Activated CD8-positive, alpha-beta memory T cell treated with anti-CD3 and anti-CD28 coated beads, Interleukin-2, amount 50 U/mL, for 4 hours (primary cell): ENCODE results near the gene MRPS18A.
"Not testable (repeated sequence)": the region's sequence is repeated elsewhere in the genome, so short reads cannot be mapped to it uniquely, and the experiment has no call there.

Experiments
- DNase-seq: peaks from one replicate; pipeline ENCODE4 v3.0.0-alpha.2; 2020

Gene MRPS18A

DNA sequence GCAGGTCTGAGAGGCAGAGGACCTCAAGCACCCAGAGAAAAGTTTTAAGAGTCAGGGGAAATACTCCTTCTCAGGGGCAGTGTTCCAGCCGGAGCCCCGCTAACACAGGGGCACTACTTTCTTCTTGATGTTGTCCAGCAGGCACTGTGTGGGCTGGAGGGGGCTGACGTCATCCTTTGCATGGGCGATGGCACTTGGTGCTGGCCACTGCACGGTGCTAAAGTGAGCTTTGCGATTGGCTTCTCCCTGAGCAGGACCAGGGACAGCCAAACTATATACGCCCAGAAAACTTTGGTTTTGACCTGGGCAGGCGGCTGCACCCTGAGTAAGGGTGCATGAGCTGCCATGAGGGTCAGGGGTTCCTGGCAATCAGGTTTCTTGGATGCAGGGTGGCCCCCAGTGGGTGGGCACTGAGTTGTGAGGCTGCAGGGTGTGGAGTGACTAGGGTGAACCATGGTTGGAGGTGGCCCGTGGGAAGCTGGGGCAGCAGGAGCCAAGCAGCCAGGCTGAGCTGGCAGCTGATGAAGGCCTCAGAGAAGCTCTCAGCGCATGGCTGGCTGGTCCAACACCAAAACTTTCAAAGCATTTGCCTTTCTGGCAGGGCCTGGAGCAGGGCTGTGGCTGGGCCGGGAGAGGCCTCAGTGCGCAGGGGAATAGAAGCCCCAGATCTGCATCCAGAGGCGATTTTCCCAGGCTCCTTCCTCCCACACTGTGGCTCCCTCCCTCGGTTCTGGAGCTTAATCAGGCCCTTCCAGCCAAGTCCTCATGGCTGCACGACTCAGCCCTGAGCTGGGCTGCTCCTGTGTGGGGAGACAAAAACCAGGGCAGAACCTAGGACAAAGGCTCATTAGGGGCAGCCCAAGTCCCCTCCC is 18.3 kb downstream of the MRPS18A start:
- no peak for DNase-seq

DNA sequence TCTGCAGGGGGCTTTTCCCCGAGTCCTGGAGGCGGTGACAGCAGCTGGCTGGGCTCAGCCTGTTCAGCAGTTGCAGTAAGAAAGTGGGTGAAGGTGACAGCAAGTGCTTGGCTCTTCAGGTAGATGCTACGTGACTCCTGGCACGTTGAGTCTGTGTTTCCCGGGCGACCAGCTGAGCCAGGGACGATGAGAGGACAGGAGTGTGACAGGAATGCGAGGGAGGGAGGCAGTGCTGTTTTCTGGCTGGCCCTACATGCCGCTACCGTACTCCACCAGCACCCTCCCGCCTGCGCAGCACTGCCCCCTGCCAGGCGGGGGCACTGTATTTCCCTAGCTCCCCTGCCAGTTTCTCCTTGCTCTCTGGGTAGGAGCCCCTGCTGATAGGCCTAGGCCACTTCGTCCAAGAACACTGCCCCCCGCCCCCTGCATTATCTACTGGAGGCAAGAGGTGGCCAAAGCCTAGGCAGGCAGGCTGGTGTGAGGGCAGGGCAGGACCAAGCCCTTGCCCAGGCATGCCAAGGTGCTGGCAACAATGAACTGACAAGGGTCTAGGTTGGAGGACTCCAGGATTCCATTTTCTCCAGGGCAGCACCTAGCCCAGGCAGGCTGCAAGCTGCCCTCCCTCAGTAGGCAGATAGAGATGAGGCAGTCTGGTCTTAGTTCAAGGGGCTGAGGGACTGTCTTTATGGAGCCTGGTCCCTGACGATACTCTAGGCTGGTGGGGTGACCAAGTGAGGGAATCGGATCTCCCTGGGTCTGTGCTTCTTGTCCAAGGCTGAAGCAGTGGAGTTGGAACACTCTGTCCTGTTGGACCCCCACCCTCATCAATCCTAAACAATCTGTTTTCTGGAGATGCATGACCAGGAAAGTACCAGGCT is 19.2 kb downstream of the MRPS18A start:
- DNase-seq: peak; percentile 37

DNA sequence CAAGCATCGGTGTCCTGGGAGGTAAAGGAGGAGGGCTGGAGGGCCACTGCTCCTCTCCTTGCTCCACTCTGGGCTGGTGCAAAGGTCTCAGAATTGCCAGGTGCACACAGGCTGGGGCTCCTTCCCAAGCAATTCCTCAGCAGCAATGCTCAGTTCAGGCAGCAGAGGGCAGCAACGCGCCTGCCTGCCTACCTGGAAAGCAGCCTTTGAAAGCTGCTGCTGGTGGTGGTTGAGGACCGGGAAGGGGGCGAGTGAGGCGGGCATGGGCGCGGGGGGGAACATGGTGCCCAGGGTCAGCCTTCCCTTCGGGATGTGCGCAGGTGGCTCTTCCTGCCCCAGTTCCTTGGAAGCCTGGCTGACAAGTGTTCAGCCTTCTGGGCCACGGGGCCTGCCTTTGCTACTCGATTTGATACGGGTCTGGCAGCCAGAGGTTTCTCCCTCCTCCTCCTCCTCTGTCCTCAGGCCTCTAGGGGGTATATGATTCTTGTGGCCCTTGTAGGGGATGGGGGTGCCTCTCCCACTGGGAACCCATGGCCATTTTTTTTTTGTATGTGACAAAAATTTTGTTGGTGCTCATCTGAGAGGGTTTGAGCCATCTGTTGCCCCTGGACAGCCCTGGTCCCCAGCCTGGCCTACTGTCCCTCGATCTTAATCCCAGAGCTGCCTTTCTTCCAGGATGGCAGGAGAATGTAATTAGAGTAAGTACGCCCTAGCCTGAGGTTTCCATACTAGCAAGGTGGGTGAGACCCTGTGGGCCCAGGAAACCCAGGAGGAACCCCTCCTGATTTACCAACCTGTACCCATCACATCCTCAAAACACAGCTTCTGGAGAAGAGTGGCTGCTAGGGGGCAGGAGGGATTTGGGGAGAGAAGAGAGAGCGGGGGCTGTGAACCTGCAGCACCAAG is 20.1 kb downstream of the MRPS18A start:
- peak; percentile 77 for DNase-seq

DNA sequence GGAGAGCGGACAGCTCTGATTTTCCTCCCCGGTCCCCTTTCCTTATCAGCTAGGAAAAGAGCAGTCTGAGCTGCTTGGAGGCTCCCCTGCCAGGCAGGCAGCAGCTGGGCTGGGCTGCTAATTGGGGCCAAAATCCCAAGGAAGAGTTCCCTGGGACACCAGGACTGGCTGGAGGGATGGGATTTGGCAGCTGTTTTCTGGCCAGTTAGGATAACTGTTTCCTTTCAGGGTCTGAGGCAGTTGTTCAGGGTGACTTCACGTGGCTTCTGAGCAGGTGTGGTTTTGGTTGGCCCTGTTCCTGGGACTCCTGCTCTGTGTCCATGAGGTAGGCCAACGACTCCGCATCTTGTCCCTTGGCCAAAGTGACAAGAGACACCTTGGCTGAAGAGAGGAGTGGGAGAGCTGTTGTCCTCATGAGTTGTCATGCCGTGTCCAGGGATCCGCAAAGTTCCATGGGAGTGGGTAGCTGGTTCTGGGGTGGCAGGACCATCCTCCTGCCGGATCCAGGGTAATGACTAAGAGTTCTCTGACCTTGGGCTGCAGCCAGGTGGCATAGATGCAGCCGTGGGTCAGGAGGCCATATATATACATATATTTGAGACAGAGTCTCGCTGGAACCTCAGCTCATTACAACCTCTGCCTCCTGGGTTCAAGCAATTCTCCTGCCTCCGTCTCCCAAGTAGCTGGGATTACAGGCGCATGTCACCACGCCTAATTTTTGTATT is 21.2 kb downstream of the MRPS18A start:
- DNase-seq: no peak

DNA sequence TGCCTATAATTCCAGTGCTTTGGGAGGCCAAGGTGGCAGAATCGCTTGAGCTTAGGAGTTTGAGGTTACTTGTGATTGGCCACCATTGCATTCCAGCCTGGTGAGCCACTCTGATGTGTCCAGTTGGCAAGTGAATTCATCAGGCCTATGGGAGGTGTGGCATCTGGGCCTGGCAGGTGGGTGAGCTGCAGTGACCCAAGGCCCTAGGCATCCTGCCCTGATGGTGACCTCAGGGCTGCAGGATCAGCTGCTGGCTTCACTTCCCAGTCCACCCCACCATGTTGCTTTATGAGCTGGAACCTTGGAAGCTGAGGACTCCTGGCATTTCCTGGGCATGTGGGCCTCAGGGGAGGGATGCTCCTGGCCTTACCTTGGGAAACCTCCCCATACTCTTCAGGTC is 22.2 kb downstream of the MRPS18A start:
- no peak for DNase-seq

DNA sequence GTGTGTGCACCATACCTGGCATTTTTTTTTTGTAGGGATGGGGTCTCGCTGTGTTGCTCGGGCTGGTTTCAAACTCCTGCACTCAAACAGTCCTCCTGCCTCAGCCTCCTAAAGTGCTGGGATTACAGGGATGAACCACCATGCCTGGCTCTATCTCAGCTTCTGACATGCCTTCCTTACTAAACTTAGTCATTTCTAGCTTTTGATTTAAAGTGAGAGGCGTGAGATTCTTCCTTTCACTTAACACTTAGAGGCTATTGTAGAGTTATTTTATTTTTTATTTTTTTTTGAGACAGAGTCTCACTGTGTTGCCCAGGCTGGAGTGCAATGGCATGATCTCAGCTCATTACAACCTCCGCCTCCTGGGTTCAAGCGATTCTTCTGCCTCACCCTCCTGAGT is 24.6 kb downstream of the MRPS18A start:
- not testable (repeated sequence) for DNase-seq

DNA sequence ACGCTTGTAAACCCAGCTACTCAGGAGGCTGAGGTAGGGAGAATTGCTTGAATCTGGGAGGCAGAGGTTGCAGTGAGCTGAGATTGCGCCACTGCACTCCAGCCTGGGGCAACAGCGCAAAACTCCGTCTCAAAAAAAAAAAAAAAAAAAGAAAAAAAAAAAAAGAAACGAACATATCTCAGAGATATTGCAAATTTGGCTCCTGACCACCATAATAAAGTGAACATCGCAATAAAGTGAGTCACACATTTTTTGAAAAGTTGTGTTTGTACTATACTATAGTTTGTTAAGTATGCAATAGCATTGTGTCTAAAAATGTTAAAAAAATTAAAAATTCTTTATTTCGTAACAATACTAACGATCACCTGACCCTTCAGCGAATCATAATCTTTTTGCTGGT is 29.4 kb downstream of the MRPS18A start:
- no peak for DNase-seq

DNA sequence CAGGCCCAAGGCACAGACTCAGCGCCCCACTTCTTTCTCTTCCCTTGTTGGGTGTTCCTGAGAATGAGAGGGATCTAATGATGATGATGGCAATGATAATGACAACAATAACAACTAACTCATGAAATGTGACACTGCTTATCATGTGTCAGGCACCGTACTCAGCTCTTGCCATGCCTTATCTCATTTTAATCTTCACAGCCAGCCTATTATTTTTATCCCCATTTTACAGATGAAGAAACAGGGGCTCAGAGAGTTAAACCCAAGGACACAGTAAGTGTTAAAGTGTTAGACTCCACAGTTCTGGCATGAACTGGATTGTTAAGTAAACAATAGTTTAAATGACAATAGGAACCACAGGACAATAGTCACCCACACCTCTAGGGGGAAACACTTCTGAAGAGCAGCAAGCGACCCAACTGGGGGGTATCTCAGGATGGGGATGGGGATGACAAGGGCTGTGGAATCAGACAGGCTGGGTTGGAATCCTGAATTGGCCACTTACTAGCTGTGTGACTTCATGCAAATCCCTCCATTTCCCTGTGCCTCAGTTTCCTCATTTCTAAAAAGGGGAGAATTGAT is 30.3 kb downstream of the MRPS18A start:
- DNase-seq: no peak

DNA sequence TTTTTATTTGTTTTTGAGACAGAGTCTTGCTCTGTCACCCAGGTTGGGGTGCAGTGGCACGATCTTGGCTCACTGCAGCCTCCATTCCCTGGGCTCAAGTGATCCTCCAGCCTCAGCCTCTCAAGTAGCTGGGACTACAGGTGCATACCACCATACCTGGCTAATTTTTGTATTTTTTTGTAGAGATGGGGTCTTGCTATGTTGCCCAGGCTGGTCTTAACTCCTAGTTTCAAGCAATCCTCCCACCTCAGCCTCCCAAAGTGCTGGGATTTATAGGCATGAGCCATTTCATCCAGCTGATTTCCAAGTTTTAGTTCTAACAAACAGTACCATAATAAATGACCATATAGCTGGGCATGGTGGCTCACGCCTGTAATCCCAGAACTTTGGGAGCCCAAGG is 34.8 kb downstream of the MRPS18A start:
- not testable (repeated sequence) for DNase-seq

DNA sequence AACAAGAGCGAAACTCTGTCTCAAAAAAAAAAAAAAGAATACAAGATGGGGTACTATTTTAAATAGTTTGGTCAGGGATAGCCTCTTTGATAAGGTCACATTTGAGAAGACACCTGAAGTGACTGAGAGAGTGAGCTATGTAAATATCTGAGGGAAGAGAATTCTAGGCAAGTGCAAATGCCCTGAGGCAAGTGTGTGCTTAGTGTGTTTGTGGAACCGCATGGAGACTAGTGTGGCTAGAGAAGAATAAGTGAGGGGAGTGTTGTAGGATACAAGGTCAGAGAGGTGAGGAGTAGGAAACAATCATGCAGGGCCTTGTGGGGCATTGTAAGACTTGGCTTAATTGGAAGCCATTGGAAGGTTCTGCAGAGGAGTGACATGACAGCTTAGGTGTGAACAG is 39.3 kb downstream of the MRPS18A start:
- no peak for DNase-seq

DNA sequence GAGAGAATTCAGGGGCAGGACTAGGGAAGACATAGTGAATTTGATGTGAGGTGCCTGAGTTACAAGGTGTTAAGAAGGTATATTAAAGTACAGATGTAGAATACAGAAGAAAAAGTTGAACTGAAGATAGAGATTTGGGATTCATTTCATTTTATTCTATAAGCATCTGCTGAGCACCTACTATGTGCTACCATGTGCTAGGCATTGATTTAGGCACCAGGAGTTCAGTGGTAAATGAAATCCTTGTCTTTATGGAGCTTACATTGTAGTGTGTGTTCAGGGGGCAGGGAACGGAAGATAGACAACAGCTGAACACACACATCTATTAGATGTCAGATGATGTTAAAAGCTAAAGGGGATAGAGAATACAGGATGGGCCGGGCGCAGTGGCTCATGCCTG is 40.0 kb downstream of the MRPS18A start:
- DNase-seq: no peak

DNA sequence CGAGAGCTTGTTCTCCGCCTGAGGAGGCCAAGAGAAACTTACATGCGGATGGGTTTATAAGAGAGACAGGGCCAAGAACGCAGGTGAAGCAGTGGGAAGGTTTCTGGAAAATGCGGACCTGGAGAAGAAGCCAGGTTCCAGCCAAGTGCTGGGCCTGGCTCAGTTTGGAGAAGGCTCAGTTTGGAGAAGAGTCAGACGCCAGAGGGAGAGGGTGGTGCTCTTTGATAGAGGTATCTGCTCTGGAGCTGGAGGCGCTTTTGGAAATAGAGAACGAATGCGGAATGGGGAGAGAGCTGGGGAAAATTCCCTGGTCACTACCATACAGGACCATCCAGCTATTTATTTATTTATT is 42.0 kb downstream of the MRPS18A start:
- no peak for DNase-seq

DNA sequence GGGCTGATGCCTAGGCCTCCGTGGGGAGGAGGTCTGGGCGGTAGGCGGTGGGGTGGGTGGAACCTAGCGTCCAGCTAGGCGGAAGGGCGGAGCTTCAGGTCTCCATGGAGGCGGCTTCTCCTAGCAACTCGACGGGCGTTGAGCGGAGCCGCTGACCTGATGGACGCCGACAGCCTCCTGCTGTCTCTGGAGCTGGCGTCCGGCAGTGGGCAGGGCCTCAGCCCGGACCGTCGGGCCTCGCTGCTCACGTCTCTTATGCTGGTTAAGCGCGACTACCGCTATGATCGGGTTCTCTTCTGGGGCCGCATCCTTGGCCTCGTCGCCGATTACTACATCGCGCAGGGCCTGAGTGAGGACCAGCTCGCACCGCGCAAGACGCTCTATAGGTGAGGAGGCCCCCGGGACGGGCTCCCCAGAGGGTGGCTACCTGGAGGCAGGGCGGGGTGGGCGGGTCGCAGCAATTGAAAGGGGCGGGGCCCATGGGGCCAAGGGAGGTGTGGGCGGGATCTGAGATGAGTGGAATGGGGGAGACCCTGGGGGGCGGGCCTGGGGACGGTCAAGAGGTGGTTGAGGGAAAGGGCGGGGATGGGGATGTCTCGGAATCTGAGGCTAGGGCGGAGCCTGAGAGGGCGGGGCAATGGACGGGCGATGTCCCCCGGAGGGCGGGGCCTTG is 42.5 kb downstream of the MRPS18A start, which contains the start of gene RSPH9:
TSS of gene RSPH9 (plus strand) at position 97 of the 673 bp plus-strand sequence. CDS start at position 160, 63 bp downstream.
- peak; percentile 62 for DNase-seq

DNA sequence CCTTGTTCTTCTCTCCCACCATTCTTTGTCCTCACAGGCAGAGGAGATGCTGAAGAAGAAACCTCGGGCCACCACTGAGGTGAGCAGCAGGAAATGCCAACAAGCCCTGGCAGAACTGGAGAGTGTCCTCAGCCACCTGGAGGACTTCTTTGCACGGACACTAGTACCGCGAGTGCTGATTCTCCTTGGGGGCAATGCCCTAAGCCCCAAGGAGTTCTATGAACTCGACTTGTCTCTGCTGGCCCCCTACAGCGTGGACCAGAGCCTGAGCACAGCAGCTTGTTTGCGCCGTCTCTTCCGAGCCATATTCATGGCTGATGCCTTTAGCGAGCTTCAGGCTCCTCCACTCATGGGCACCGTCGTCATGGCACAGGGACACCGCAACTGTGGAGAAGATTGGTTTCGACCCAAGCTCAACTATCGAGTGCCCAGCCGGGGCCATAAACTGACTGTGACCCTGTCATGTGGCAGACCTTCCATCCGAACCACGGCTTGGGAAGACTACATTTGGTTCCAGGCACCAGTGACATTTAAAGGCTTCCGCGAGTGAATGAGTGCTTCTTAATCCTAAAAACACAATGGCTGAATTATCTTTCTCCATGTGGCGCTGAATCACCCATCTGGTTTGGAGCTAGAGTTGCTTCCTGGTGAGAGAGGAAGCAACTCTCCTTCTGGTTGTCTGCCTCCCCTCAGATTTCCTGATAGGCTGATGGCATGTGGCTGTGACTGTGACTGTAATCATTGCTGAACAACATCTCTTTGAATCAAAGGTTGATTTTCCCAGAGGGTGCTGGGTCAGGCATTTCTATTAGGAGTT is 47.4 kb downstream of the MRPS18A start:
- DNase-seq: no peak

DNA sequence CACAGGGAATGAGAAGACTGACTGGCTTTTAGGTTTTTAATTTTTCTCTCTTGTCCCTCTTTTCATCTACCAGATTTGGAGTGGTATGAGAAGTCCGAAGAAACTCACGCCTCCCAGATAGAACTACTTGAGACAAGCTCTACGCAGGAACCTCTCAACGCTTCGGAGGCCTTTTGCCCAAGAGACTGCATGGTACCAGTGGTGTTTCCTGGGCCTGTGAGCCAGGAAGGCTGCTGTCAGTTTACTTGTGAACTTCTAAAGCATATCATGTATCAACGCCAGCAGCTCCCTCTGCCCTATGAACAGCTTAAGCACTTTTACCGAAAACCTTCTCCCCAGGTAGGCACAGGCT is 51.3 kb downstream of the MRPS18A start:
- DNase-seq: no peak

DNA sequence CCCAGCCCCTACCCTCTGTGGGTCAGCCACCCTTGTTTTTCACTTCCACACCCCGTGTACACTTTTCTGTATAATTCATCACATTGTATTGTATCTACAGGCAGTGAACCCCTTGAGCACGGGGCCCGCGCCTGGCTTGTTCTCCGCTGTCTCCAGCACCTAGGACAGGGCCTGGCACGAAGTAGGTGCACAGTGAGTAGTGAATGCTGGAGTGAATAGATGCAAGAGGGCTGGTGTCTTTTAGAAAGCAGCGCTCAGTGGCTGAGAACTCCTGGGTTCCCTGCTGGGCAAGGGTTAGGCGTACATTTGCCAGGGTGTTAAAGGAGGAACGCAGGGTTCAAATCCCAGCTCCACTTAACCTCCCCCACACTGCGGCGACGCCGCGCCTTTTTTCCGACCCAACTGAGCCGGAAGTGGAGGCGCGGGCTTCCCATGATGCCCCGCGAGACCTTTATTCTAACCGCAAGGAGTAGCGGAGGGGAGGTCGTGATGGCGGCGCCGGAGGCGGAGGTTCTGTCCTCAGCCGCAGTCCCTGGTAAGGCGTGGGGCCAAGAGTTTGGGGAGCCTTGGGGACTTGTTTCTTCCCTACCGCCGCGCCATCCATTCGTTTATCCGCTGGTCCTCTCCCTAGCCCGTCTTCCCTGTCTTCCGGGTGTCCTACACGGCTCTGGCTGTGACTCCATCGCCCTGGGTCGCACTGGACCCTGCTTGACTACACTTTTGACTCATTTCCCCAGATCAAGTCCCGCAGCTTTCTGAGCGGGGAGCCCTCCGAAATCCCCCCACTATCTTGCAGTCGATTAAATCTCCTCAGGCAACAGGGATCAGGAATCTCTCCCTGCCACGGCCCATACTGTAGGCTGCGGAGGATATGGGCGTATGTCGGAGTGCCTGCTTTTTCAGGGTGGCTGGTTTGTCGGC is 51.9 kb downstream of the MRPS18A start, which contains the start of gene MAD2L1BP:
TSS of gene MAD2L1BP (plus strand) at position 454 of the 921 bp plus-strand sequence. CDS start at position 490, 36 bp downstream.
- peak; percentile 85 for DNase-seq

DNA sequence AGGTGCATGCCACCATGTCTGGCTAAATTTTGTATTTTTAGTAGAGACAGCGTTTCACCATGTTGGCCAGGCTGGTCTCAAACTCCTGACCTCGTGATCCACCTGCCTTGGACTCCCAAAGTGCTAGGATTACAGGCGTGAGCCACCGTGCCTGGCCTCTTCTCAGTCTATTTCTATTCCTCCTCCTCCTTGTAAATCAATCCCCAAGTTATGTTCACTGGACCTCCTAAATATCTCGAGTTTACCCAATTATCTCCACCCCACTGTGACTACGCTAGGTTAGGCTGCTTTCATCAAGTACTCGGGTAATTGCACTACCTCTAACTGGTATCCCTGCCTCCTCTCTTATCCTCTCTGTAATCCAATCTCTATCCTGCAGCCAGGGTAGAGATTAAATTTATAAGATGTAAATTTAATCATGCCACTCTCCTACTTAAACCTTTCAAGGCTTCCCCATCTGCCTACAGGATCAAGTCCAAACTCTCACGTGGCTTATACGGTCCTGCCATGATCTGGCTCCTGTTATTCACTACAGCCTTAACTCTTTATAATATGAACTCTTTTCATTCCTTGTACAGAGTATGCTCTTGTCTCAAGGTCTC is 52.8 kb downstream of the MRPS18A start:
- no peak for DNase-seq

DNA sequence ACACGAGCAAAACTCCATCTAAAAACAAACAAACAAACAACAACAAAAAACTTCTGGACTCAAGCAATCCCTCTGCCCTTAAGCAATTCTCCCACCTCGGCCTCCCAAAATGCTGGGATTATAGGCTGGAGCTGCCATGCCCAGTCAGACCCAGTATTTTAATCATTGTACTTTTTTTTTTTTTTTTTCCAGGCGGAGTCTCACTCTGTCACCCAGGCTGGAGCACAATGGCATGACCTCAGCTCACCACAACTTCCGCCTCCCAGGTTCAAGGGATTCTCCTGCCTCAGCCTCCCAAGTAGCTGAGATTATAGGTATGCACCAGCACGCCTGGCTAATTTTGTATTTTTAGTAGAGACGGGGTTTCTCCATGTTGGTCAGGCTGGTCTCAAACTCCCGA is 54.6 kb downstream of the MRPS18A start:
- DNase-seq: not testable (repeated sequence)
